Measurements from ENCODE around the gene RASL12. TPM values are rescaled to one million over a fixed set of nuclear protein-coding genes. Genes with fewer than 3 reads are reported as not detected.
"Not testable (repeated sequence)": the region's sequence is repeated elsewhere in the genome, so short reads cannot be mapped to it uniquely, and the experiment has no call there.

RASL12 gene
- 10 to 100 TPM; 82.4 to 93.9 TPM for total RNA-seq
- long read RNA-seq, donor 1, transcript RASL12-202 (4 exons, 1,523 nt): minor isoform, 14 of 180 reads
- long read RNA-seq, donor 1, transcript RASL12-201 (5 exons, 2,640 nt): major isoform, 148 of 180 reads
- long read RNA-seq, donor 1, partial matches to known transcripts: 1 of 180 reads
- long read RNA-seq, donor 1, other reads (novel, unspliced or antisense): 17 of 180 reads
- long read RNA-seq, donor 2, transcript RASL12-202 (4 exons, 1,523 nt): minor isoform, 23 of 299 reads
- long read RNA-seq, donor 2, transcript RASL12-201 (5 exons, 2,640 nt): major isoform, 234 of 299 reads
- long read RNA-seq, donor 2, partial matches to known transcripts: 31 of 299 reads
- long read RNA-seq, donor 2, other reads (novel, unspliced or antisense): 11 of 299 reads

GRCh38 chr15:65067645-65068402, at the start of gene RASL12:
Gene RASL12 (minus strand): TSS chr15:65067991. CDS start chr15:65067835, 156 bp downstream.
- intact Hi-C loops (cut with DNase I): no loop called here
- DNase-seq (ENCODE audit: low spot score): no peak

GRCh38 chr15:65115542-65115941, 47.8 kb upstream of the RASL12 start:
- intact Hi-C loops (cut with DNase I): no loop called here
- DNase-seq (ENCODE audit: low spot score): no peak

- intact Hi-C loops (cut with DNase I): no loop called here
Observed at GRCh38 chr15:65115086-65115485, 47.3 kb upstream of the RASL12 start, which contains the start of gene UBAP1L. Gene UBAP1L (minus strand): TSS chr15:65115200. CDS start chr15:65106215, 8,985 bp downstream.

GRCh38 chr15:65110676-65111292, 43.0 kb upstream of the RASL12 start:
- DNase-seq (ENCODE audit: low spot score): no peak
- intact Hi-C loops (cut with DNase I): no loop called here

More at GRCh38 chr15:65115086-65115485, 47.3 kb upstream of the RASL12 start, which contains the start of gene UBAP1L:
- DNase-seq (ENCODE audit: low spot score): no peak

- no peak for DNase-seq (ENCODE audit: low spot score)
- intact Hi-C loops (cut with DNase I): no loop called here
Observed at GRCh38 chr15:65106011-65106590, 38.3 kb upstream of the RASL12 start.

- intact Hi-C loops (cut with DNase I): no loop called here
Observed at GRCh38 chr15:65105038-65105437, 37.2 kb upstream of the RASL12 start.

GRCh38 chr15:65102912-65103311, 35.1 kb upstream of the RASL12 start:
- no peak for DNase-seq (ENCODE audit: low spot score)
- intact Hi-C loops (cut with DNase I): loop anchor here (2.0 to 5.0 kb wide), 2 partner anchors 71 to 76 kb away; no protein-coding TSS in a partner anchor

More at GRCh38 chr15:65105038-65105437, 37.2 kb upstream of the RASL12 start:
- DNase-seq (ENCODE audit: low spot score): no peak

- intact Hi-C loops (cut with DNase I): loop anchor here (2.0 to 5.0 kb wide), 2 partner anchors 70 to 75 kb away; no protein-coding TSS in a partner anchor
- DNase-seq (ENCODE audit: low spot score): no peak
Observed at GRCh38 chr15:65101891-65102708, 34.3 kb upstream of the RASL12 start.

- DNase-seq (ENCODE audit: low spot score): peak; percentile 89
- intact Hi-C loops (cut with DNase I): loop anchor here in 1 of 2 donors (5.0 kb wide), 1 partner anchor 69 kb away; no protein-coding TSS in a partner anchor
Observed at GRCh38 chr15:65101411-65101890, 33.7 kb upstream of the RASL12 start.

- no peak for DNase-seq (ENCODE audit: low spot score)
- intact Hi-C loops (cut with DNase I): loop anchor here in 1 of 2 donors (5.0 kb wide), 1 partner anchor 68 kb away; no protein-coding TSS in a partner anchor
Observed at GRCh38 chr15:65100442-65100841, 32.7 kb upstream of the RASL12 start.

- not testable (repeated sequence) for DNase-seq (ENCODE audit: low spot score)
- intact Hi-C loops (cut with DNase I): loop anchor here in 1 of 2 donors (5.0 kb wide), 1 partner anchor 68 kb away; no protein-coding TSS in a partner anchor
Observed at GRCh38 chr15:65099801-65100200, 32.0 kb upstream of the RASL12 start.

GRCh38 chr15:65099336-65099735, 31.5 kb upstream of the RASL12 start:
- no peak for DNase-seq (ENCODE audit: low spot score)
- intact Hi-C loops (cut with DNase I): no loop called here

- intact Hi-C loops (cut with DNase I): no loop called here
- DNase-seq (ENCODE audit: low spot score): no peak
Observed at GRCh38 chr15:65097651-65098263, 30.0 kb upstream of the RASL12 start.

- no peak for DNase-seq (ENCODE audit: low spot score)
- intact Hi-C loops (cut with DNase I): no loop called here
Observed at GRCh38 chr15:65096481-65097385, 28.9 kb upstream of the RASL12 start.

GRCh38 chr15:65095747-65096104, 27.9 kb upstream of the RASL12 start:
- no peak for DNase-seq (ENCODE audit: low spot score)
- intact Hi-C loops (cut with DNase I): no loop called here

GRCh38 chr15:65095011-65095746, 27.4 kb upstream of the RASL12 start:
- DNase-seq (ENCODE audit: low spot score): no peak
- intact Hi-C loops (cut with DNase I): no loop called here
